Fibroblast of lung (primary cell): ENCODE data around the gene ITIH1. TPM values are rescaled to one million over a fixed set of nuclear protein-coding genes. Genes with fewer than 3 reads are reported as not detected.

Experiments used
- DNase-seq, 2 donors: peaks; one replicate each; pipeline versions ENCODE4 v3.0.0 to v3.0.0-alpha.2; 2010; ENCODE audit warnings: low read depth in 2 of 2
- H2AFZ ChIP-seq: 2 replicates; pipeline ENCODE4 v1.5.1; 2012; ENCODE audit warnings: low read length, control low read depth, inconsistent platforms
- H3K27ac ChIP-seq: 2 replicates; pipeline ENCODE4 v1.5.1; 2011; ENCODE audit warnings: low read length, control low read depth; ENCODE audit not compliant: insufficient read depth
- H3K27me3 ChIP-seq: 2 replicates; pipeline ENCODE4 v1.5.1; 2011; ENCODE audit warnings: mild to moderate bottlenecking, low read length; ENCODE audit not compliant: control insufficient read depth, insufficient read depth
- H3K36me3 ChIP-seq: 2 replicates; pipeline ENCODE4 v1.5.1; 2011; ENCODE audit warnings: low read length; ENCODE audit not compliant: control insufficient read depth, insufficient read depth
- H3K4me1 ChIP-seq: 2 replicates; pipeline ENCODE4 v1.5.1; 2011; ENCODE audit warnings: low read length; ENCODE audit not compliant: control insufficient read depth, insufficient read depth; ENCODE audit errors: extremely low read depth
- H3K4me2 ChIP-seq: 2 replicates; pipeline ENCODE4 v1.5.1; 2011; ENCODE audit warnings: low read length, control low read depth; ENCODE audit not compliant: insufficient read depth; ENCODE audit errors: extremely low read depth
- H3K4me3 ChIP-seq, 4 experiments: fragments of 200-600 bp in 1 of 4; sonication (generic) in 1 of 4; replicated peaks in 1 of 4; 2 replicates each; pipeline ENCODE4 v1.5.1; 2011 to 2016; ENCODE audit warnings: low read length in 4 of 4, low read depth in 3 of 4, mild to moderate bottlenecking in 3 of 4, control low read depth in 2 of 4, inconsistent platforms in 1 of 4, mixed read lengths in 1 of 4; ENCODE audit not compliant: insufficient read depth in 1 of 4; ENCODE audit errors: control extremely low read depth in 1 of 4
- H3K79me2 ChIP-seq: 2 replicates; pipeline ENCODE4 v1.5.1; 2012; ENCODE audit warnings: mild to moderate bottlenecking, low read length, inconsistent platforms; ENCODE audit not compliant: control insufficient read depth, insufficient read depth
- H3K9ac ChIP-seq: 2 replicates; pipeline ENCODE4 v1.5.1; 2011; ENCODE audit warnings: mild to moderate bottlenecking, low read length, control low read depth; ENCODE audit not compliant: insufficient read depth
- H3K9me3 ChIP-seq: 2 replicates; pipeline ENCODE4 v1.5.1; 2012; ENCODE audit warnings: low read depth, low read length; ENCODE audit not compliant: control insufficient read depth, insufficient read depth
- H4K20me1 ChIP-seq: 2 replicates; pipeline ENCODE4 v1.5.1; 2011; ENCODE audit warnings: low read length; ENCODE audit not compliant: control insufficient read depth, insufficient read depth; ENCODE audit errors: extremely low read depth
- EZH2 ChIP-seq: IDR thresholded peaks from 2 replicates; pipeline ENCODE4 v1.5.1; 2012; ENCODE audit warnings: low read length, control low read depth, mild to moderate bottlenecking; ENCODE audit errors: missing control alignments
- polyA plus RNA-seq, 2 donors: library from polyadenylated mRNA; depleted of rRNA in 1 of 2; stranded (reverse) in 1 of 2; unstranded in 1 of 2; fragments of >200 nt; gene quantifications; 2 replicates each; pipeline ENCODE4 v1.2.1, GENCODE V29; 2011 to 2012; ENCODE audit warnings: missing spikeins in 1 of 2
- total RNA-seq: library from RNA; depleted of rRNA; stranded (reverse); fragments of >200 nt; gene quantifications from 2 replicates; pipeline ENCODE4 v1.2.1, GENCODE V29; 2014
- TF ChIP-seq, protein P1 (sequence below), 2 donors: IDR thresholded peaks in 1 of 2; conservative IDR thresholded peaks in 1 of 2; 1 replicate in 1 of 2; 2 replicates in 1 of 2; pipeline ENCODE4 v1.5.1; 2011 to 2012; ENCODE audit warnings: low read length in 2 of 2, control low read depth in 1 of 2, inconsistent platforms in 1 of 2, low read depth in 1 of 2, mild to moderate bottlenecking in 1 of 2

Gene ITIH1
- total and polyA plus RNA-seq, 2 donors (not counting 1 experiment from before 2014, with no cell fraction given) = not detected

DNA sequence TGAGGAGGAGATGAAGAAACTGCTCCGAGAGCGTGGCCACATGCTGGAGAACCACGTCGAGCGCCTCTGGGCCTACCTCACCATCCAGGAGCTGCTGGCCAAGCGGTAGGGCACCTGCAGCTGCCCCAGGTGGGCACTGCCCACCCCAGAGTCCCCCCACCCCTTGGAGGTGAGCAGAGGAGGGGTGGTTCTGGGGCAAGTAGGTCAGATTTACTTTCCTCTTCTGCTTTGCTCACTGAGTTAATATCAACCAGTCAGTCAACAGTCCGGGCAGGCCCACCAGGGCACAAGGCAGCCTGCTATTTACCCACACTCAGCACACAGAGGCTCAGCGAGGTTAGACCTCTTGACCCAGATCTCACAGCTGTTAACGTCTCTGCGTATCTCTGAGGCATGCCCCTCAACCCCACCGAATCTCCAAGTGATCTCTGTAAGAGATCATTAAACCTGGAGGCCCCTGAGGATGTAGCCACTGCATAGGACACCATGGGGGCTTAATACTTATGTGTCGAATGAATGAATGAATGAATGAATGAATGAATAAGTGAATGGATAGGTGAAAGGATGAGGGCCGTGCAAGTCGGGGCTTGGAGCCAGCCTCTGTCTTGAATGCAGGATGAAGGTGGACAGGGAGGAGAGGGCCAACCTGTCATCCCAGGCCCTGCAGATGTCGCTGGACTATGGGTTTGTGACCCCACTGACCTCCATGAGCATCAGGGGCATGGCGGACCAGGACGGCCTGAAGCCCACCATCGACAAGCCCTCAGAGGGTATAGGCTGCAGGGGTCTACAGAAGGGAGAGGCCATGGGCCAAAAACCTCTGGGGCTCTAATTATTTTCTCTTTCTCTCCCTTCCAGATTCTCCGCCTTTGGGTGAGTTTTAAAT is 9.2 kb downstream of the ITIH1 start:
- Histone ChIP-seq H3K27ac (no peak overlapping the region), H3K4me1 (no peaks in the 10 kb centered on the region), H3K79me2 (no peaks in the 10 kb centered on the region), H3K4me2 (no peak overlapping the region), H3K27me3 (peaks cover 17% of the 10 kb centered on the region), H3K4me3 (no peak overlapping the region), H3K9ac (no peak overlapping the region), H4K20me1 (no peaks in the 10 kb centered on the region), H2AFZ (no peak overlapping the region), H3K36me3 (no peaks in the 10 kb centered on the region), H3K9me3 (no peaks in the 10 kb centered on the region)
- TF ChIP-seq, protein P1, sequence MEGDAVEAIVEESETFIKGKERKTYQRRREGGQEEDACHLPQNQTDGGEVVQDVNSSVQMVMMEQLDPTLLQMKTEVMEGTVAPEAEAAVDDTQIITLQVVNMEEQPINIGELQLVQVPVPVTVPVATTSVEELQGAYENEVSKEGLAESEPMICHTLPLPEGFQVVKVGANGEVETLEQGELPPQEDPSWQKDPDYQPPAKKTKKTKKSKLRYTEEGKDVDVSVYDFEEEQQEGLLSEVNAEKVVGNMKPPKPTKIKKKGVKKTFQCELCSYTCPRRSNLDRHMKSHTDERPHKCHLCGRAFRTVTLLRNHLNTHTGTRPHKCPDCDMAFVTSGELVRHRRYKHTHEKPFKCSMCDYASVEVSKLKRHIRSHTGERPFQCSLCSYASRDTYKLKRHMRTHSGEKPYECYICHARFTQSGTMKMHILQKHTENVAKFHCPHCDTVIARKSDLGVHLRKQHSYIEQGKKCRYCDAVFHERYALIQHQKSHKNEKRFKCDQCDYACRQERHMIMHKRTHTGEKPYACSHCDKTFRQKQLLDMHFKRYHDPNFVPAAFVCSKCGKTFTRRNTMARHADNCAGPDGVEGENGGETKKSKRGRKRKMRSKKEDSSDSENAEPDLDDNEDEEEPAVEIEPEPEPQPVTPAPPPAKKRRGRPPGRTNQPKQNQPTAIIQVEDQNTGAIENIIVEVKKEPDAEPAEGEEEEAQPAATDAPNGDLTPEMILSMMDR (conservative IDR thresholded peaks at IDR 0.05 in 1 of 2, IDR thresholded peaks at IDR 0.05 in 1 of 2; ENCODE audit: low read depth in 1 of 2, low read length in 2 of 2) = no peak
- no peak for TF ChIP-seq EZH2
- DNase-seq = no peak

DNA sequence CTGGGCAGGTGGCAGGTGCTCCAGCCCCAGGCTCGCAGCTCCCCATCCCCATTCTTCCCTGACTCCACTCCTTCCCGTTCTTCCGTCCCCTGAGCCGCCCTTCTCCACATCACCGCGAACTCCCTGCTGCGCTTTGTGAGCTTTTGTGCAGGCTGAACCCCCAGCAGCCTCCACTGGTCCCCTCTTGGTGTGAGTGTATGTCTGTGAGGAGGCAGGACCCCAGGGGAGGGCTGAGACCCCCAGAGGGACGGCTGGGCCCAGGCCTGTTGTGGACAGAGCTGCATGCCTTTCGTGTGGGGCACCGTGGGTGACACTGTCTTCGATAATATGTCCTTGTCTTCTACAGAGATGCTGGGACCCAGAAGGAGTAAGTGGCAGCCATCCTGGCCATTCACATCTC is 9.8 kb downstream of the ITIH1 start:
- no peaks in the 10 kb centered on the region for H3K9me3 ChIP-seq
- H3K27me3 ChIP-seq = peaks cover 14% of the 10 kb centered on the region
- no peak overlapping the region for H3K9ac ChIP-seq
- H3K36me3 ChIP-seq = no peaks in the 10 kb centered on the region
- no peak overlapping the region for H3K4me3 ChIP-seq
- H3K4me1 ChIP-seq = no peaks in the 10 kb centered on the region
- H2AFZ ChIP-seq = no peak overlapping the region
- no peak overlapping the region for H3K27ac ChIP-seq
- no peak overlapping the region for H3K4me2 ChIP-seq
- no peaks in the 10 kb centered on the region for H4K20me1 ChIP-seq
- no peak for DNase-seq
- no peaks in the 10 kb centered on the region for H3K79me2 ChIP-seq
- no peak for TF ChIP-seq EZH2
- TF ChIP-seq, protein P1 (conservative IDR thresholded peaks at IDR 0.05 in 1 of 2, IDR thresholded peaks at IDR 0.05 in 1 of 2; ENCODE audit: low read depth in 1 of 2, low read length in 2 of 2) = no peak

DNA sequence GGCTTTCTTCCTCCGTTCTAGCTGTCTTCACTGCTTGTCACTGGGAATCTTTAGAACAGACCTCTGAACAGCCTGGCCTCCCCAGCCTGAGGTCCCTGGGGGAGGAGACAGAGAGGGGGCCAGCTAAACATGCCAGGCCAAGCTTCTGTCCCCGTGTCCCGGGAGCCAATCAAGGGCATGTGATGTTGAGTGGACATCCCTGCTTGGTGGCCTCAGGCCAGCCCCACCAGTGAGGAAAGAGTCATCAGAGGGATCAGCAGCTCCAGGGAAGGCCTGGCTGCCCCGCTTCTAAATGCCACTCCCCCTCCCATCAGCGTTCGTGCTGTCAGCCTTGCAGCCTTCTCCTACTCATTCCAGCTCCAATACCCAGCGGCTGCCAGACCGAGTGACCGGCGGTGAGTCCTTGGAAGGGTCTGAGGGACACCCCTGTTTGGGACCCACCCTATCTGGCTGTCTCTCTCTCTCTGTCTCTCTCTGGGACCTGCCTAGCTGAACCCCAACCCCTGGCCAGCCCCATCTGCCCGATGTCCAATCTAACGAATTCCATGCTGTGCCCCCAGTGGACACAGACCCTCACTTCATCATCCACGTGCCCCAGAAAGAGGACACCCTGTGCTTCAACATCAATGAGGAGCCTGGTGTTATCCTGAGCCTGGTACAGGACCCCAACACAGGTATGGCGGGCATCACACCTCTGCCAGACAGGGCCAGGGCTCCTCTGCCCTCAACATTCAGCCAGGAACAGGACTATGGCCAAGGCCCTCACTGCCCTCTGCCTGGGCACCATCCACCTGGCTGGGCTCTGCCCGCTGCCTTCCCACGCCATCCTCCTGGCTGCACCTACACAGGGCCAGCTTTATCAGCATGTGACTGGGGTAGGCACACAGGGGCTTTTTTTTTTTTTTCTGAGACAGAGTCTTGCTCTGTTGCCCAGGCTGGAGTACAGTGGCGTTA is 10.6 kb downstream of the ITIH1 start:
- no peak for DNase-seq

More for the DNA sequence above, 10.6 kb downstream of the ITIH1 start:
- Histone ChIP-seq H2AFZ (no peak overlapping the region), H3K36me3 (no peaks in the 10 kb centered on the region), H3K4me3 (no peak overlapping the region), H3K79me2 (no peaks in the 10 kb centered on the region), H4K20me1 (no peaks in the 10 kb centered on the region), H3K9ac (no peak overlapping the region), H3K4me1 (no peaks in the 10 kb centered on the region), H3K4me2 (no peak overlapping the region), H3K27ac (no peak overlapping the region), H3K27me3 (peaks cover 11% of the 10 kb centered on the region), H3K9me3 (no peaks in the 10 kb centered on the region)
- TF ChIP-seq, protein P1 (conservative IDR thresholded peaks at IDR 0.05 in 1 of 2, IDR thresholded peaks at IDR 0.05 in 1 of 2; ENCODE audit: low read depth in 1 of 2, low read length in 2 of 2) = no peak
- no peak for TF ChIP-seq EZH2
